OCI-M1 (cell line): ENCODE data around the gene HNRNPAB.
"Not testable (repeated sequence)": the region's sequence is repeated elsewhere in the genome, so short reads cannot be mapped to it uniquely, and the experiment has no call there.

Experiments used
- DNase-seq: peaks from one replicate; lab custom pipeline; 2025; lab: John Stamatoyannopoulos, UW

The HNRNPAB gene

GRCh38 chr5:178245389-178245788 lies 41.1 kb downstream of the HNRNPAB start:
- no peak for DNase-seq

DNA sequence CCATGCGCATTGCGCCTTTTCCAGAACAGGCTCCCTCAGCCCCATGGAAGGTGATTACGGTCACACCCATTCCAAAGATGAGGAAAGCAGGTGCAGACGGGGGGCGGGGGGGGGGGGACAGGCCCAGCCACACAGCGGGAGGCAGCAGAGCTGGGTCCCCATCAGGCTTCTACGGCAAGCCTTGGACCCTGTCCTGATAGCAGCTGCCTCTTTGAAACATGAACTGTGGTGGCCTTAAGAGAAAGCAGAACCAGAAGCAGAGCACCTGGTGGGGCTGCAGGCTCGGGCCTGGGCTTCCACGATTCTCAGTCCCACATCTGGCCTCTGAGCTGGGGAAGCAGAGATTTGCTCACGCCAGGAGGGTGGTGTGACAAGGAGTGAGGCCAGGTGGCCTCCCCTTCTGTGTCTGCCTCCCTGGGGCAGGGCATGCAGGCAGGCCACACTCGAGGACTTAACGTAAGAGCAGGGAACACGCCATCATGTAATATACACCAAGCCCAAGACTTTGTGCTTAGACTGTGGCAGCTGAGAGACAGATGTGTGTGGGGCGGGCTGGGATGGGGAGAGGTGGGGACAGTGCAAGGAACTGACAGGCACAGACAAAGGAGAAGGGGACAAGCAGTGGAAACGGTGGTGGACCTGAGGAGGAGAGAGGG lies 42.4 kb downstream of the HNRNPAB start:
- DNase-seq = no peak

GRCh38 chr5:178247481-178248456 lies 43.4 kb downstream of the HNRNPAB start:
- no peak for DNase-seq

DNA sequence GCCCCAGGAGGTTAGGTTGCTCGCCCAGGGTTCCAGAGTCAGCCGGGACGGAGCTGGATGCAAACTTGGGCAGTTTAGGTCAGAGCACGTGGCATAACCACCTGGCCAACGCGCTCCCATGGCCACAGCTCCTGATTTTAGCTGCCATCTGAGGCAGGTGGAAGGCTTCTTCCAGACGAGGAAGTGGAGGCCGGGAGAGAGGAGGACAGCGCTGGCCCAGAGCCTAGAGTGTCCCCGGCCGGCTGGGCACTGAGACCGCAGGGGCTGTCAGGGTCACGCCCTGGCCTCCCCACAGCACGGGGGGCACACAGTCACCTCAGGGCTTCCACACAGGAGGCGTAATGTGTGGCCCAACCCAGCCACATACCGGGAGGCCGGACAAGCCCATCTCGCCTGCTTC lies 44.4 kb downstream of the HNRNPAB start:
- DNase-seq = no peak

- no peak for DNase-seq
Measured at GRCh38 chr5:178249191-178249989, 45.1 kb downstream of the HNRNPAB start.

DNA sequence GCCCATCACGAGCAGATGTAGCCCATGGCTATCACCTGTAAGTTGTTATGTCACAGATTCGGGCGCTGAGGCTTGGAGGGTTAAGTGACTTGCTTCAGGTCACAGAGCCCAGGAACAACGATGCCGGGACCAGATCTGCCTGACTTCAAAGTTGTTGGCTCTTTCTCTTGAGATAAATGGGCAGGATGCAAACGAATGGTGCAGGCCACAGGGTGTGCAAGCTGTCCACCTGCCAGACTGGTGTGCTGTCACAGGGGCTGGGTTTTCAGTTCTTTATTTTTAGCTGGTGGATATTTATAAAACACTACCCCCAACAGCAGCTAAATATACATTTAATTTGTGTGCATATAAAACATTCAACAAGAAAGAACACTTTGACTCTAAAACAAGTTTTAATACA lies 45.9 kb downstream of the HNRNPAB start:
- no peak for DNase-seq

DNA sequence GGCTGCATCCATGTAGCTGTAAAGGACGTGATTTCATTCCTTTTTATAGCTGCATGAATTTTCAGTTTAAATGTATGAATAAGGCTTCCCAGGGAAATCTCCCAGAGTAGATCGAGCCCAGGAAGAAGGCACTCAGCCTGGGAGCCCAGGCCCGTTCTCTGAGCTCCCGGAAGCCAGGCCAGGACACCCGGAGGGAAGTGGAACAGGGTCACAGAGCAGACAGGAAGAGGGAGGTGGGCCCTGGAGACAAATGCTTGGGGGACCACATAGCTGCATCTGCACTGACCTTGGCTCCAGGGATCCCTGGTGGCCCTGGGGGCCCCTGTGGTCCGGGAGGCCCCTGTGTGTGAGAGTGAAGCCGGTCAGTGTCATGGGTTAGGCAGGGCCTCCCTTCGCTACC lies 47.9 kb downstream of the HNRNPAB start:
- DNase-seq = no peak

DNA sequence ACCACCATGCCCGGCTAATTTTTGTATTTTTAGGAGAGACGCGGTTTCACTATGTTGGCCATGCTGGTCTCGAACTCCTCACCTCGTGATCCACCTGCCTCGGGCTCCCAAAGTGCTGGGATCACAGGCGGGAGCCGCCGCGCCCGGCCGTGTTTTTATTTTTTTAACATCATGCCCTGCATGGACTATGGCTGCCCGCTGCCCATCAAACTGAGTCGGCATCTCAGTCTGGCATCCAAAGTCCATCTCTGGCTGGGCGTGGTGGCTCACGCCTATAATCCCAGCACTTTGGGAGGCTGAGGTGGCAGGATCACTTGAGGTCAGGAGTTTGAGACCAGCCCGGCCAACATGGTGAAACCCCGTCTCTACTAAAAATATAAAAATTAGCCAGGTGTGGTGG lies 49.3 kb downstream of the HNRNPAB start:
- not testable (repeated sequence) for DNase-seq

DNA sequence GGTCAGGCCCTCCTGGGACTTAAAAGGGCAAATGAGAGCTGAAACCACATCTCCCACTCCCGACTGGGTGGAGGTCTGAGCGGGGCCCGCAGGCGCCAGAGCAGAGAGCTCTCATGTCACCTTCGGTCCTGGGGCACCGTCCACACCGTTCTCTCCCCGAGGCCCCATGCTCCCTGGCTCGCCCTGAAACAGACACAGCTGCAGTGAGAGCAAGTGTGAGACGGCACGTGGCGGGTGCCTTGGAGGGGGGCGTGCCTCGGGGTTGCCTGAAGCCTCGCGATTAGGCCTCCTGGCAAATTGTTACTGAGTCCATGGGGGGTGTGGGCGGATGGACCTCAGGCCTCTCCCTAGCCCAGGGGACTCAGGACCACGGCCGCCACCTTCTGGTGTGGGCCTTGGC lies 52.4 kb downstream of the HNRNPAB start:
- DNase-seq = no peak

- DNase-seq = no peak
Measured at GRCh38 chr5:178257650-178258049, 53.3 kb downstream of the HNRNPAB start.

DNA sequence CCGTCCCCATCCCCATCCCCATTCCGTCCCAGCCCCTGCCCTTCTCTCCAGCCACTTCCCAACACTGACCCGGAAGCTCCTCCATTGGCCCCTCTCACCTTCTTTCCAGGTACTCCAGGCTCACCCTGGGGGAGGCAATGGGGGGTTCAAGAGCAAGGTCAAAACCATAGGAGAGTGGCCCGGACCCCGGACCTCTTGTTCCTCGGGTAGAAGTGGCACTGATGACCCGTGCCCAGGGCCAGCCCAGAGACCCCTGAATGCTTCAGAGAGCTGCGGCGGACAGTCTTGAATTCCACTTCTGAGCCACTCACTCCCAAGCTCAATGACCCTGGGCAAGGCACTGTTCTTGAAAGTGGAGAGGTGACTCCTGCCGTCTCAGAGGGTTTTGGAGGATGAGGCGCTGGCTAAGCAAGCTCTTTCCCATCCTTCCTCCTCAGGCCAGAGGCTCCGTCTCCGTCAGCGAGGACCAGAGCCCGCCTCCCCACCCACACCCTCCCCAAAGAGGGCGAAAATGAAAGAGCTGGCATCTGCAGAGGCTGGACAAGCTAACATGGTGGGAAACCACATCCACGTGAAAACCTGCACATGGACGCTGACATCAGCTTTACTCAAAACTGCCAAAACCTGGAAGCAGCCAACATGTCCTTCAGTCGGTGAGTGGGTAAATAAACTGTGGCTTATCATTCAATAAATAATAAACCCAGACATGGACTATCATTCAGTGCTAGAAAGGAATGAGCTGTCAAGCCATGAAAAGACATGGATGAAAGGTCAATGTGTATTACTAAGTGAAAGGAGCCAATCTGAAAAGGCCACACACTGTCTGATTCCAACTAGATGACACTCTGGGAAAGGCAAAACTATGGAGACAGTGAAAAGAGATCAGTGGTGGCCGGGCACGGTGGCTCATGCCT lies 55.5 kb downstream of the HNRNPAB start:
- DNase-seq = no peak
